Forelimb muscle (tissue), 1 donor: ENCODE results near the gene PIK3C2G. TPM values are rescaled to one million over a fixed set of nuclear protein-coding genes. Genes with fewer than 3 reads are reported as not detected.

Experiments
- DNase-seq: peaks from one replicate; pipeline ENCODE4 v3.0.0-alpha.2; 2013; ENCODE audit warnings: low read depth
- polyA plus RNA-seq: library from polyadenylated mRNA; unstranded; fragments of 120-200 nt; gene quantifications from one replicate; pipeline ENCODE4 v1.2.1, GENCODE V29; 2013; ENCODE audit not compliant: insufficient read length

Gene PIK3C2G
- polyA plus RNA-seq, 1 donor, result 0.08 TPM

- no peak for DNase-seq
These were observed 19.4 kb downstream of the PIK3C2G start for GRCh38 chr12:18280728-18281127.

DNA sequence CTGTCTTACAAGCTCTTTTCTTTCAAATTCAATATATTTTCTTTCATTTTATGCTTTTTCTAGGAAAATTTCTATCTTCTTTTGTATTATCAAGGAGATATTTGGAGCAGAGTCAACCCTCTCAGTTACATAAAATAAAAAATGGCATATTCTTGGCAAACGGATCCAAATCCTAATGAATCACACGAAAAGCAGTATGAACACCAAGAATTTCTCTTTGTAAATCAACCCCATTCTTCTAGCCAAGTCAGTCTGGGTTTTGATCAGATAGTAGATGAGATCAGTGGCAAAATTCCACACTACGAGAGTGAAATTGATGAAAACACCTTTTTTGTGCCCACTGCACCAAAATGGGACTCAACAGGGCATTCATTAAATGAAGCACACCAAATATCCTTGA is 20.6 kb downstream of the PIK3C2G start:
- no peak for DNase-seq

- no peak for DNase-seq
These were observed 22.5 kb downstream of the PIK3C2G start for GRCh38 chr12:18283831-18284230.

- no peak for DNase-seq
These were observed 23.1 kb downstream of the PIK3C2G start for GRCh38 chr12:18284386-18284785.

- no peak for DNase-seq
These were observed 23.8 kb downstream of the PIK3C2G start for GRCh38 chr12:18285161-18285560.

DNA sequence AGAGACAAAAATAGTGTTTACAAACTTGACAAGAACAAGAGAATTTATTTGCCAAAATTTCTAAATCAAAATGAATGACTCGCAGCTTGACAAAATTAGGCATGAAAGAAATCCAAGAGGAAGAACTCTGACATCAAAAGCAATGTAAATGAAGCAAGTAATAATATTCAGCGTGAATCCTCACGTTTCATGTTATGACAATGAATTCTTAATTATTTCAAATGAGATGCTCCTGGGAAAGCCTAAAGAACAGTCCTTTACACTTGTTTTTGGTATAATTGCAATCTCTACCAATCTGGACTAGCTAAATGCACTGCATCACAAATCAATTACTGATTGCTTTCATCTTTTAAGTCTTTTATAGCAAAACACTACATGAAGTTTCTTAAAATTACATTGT is 29.1 kb downstream of the PIK3C2G start:
- no peak for DNase-seq

- DNase-seq, result no peak
These were observed 33.6 kb downstream of the PIK3C2G start for GRCh38 chr12:18294889-18295288.

DNA sequence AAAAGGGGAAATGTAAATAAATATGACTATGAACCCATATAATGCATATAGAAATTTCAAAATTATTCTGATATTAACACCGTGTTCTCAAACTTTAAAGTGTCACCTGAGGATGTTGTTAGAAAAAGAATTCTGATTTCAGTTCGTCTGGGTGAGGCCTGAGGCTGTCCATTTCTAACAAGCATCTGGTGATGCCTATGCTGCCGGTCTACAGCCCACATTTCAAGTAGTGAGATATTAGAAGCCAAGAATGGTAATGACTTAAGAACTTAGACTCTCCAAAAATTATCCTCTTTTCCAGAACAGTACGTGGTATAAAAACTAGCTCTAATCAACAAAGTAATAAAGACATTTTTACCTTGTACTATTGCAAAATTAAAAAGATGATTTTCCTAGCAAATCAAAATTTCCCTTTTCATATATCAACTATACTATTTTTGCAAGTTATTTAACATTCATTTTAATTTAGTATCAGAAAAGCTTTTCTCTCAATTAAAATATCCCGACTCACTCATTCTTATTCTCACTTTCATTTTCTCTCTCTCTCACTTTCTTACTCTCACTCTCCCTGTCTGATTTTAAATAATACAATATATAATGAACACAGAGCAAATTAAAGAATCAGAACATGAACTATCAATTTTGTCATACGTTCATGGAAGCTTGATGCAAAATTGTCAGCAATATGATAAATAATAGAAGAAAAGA is 35.0 kb downstream of the PIK3C2G start:
- DNase-seq, result no peak

GRCh38 chr12:18296909-18297280 is 35.6 kb downstream of the PIK3C2G start:
- DNase-seq, result no peak

DNA sequence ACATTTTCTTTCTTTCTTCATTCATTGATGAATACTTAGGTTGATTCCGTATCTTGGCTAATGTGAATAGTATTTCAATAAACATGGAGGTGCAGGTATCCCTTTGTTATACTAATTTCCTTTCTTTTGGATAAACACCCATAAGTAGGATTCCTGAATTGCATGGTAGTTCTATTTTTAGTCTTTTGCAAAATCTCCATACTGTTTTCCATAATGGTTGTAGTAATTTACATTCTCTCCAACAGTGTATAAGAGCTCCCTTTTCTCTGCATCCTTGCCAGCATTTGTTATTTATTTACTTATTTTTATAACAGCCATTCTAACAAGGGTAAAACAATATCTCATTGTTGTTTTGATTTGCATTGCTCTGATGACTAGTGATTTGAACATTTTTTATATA is 36.6 kb downstream of the PIK3C2G start:
- no peak for DNase-seq

GRCh38 chr12:18302809-18303430 is 41.6 kb downstream of the PIK3C2G start:
- no peak for DNase-seq

DNA sequence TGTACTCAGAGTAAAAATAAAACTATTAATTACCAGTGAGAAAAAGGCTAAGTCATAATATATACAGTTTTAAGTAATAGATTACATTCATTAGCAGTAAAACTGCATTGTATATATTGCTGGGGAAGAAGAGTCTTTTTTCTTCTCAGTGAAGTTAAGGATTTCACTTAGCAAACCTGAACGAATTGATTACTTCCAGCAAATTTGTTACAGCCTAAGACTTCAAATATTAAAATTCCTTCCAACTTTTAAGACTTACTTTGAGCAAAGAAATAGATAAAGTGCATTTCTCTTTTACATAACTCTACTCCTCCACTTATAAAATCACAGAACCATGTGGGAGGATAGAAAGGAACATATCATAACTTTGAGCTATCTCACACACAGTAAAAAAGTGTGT is 43.3 kb downstream of the PIK3C2G start:
- no peak for DNase-seq

DNA sequence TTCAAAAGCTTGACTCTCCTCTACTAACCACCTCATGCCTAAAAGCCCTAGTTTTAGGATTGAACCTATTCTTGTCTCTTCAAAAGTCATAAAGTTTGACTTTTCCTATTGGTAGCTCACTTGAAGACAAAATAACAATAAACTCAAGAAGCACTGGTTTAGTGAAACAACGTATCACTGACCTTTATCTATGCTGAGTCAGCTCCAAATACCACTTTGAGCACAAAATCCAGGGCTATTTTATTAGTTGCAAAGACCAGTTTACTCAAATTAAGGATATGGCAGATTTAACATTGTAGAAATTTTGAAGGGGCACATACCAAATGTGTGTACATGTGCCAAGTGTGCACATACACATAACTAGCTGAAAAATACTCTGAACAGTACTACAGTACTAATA is 45.0 kb downstream of the PIK3C2G start:
- no peak for DNase-seq

- no peak for DNase-seq
These were observed 52.0 kb downstream of the PIK3C2G start for GRCh38 chr12:18313306-18313705.

DNA sequence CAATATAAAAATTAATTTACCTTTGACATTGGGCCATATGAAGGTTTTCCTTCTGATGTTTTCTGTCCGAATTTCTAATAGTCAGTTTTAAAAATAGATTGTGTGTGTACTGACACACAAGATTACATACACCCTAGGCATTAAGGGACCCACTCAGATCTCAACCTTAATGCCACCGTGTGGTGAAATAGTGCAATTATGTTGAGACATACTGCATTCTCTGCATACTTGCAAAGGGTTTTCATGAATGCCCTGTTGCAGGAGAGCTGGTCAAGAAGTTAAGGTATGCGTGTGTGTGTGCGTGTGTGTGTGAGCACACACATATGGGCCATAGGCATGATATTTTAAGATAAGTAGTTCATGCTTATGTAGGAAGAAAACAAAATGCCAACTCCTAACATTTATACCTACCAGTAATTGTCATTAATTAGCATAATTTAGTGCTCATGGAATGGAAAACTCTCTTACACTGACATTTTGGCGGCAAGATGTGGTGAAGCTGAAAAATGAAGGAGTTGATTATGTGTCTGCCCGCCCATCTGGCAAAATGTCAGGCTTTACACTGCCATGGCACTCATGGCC is 58.8 kb downstream of the PIK3C2G start:
- DNase-seq, result no peak

DNA sequence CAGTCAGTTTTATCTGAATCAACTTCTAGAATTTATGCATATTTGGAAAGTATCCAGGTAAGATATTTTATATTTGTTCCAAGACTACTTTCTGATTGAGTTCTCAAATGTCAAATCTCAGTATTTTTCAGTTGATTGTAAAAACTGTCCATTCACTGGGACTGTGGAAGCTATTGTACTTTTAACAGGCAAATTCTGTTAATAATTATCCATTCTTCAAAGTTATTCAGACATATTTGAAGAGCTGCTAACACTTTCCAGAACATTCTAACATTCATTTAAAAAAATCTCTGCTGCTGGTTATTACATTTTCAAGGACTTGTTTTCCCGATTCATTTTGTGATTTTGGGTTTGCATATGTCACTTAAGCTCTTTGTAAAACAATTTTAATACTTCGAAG is 59.7 kb downstream of the PIK3C2G start:
- no peak for DNase-seq

DNA sequence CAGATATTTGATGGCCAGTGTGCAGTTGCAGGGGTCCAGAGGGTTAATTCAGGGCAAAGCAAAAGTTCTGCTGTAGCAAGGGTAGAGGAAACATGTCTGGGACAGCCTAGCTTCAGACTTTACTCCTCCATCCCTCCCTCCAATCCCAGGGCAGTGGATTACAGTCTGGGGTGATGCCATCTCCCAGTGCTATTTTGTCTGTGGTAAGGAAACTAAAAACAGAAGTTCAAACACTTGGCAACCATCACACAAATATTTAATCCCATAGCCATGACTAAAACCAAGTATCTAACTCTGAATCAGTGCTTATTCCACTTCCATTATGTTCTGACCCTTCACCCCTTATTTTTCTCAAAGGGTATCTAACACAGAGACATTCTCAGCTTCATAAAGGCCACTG is 61.8 kb downstream of the PIK3C2G start:
- DNase-seq, result no peak

DNA sequence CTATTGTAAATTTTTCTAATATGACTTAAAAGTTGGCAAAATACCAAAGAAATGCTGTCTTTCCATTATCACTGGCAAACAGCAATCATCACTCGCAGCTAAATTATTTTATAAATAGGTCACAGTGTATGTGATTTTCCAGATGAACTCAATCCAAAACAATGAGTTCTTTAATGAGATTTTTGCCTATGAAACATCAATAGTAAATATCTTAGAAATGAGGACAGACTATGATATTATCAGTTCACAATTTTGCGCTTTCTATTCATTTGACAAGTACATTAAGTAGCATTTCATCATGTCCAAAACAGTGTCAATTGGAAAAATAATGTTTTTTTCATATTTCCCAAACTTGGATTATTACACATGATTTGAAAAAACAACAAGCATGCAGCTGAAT is 65.7 kb downstream of the PIK3C2G start:
- DNase-seq, result no peak

DNA sequence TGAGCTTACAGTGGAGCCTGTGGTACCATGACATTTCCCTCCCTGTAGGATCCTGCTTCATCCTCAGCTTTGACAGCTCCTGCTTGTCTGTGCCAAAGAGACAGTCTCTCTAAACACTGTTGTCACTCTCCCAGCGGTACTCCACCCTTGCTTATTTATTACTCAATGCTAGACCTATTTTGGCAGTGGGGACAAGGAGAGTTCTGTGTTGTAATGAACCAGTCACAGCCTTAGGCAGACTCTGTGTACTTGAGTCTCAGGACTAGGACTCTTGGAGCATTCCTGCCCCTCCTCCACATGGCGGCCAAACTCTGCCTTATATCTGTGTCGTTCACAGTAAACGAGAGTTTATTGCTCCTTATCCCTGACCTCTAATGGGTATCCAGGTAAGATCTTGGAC is 70.9 kb downstream of the PIK3C2G start:
- no peak for DNase-seq

DNA sequence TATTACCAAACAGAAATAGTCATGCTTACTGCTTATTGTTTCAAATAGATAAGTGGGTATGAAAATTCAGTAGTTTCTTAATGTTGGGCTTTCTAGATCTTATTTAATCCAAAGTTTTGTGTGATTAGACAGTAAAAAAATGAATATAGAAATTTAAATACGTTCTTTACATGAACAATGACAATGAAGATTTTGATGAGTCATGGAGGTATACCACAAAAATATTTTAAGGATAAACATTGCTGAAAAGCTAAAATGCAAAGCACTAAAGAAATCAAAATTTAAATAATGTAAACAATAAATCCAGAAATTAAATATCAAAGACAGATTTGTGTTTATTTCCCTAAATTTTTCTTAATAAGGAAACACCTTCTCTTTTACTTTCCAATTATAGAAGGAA is 78.3 kb downstream of the PIK3C2G start:
- no peak for DNase-seq

DNA sequence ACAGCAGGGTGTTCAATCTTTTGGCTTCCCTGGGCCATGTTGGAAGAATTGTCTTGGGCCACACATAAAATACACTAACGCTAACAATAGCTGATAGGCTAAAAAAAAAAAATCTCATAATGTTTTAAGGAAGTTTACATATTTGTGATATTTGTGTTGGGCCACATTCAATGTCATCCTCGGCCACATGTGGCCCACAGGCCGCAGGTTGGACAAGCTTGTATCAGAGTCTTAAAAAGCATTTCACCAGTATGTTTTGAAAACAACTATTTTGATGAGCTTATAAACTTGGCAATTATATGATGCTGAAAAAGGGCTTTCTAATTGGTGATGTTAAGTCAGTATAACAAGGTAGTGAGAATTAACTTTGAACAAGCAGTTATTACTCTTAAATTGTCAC is 78.9 kb downstream of the PIK3C2G start:
- no peak for DNase-seq

DNA sequence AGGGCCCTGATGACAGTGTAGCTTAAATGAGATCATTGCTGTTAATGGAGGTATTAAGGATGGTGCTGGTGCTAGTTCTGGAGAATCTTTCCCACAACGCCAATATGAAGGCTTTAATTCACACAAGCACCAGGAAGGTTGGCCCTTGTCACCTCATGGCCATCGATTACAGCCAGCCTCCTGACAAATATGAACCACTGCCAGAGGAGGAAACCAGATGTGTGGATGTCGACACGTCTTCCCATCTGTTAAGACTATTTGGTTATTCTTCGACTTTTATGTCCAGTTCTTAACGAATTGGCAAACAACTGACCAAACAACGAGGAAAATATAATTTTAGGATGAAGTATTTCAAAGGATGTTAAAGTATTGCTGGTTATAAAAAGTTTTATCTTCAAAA is 79.5 kb downstream of the PIK3C2G start:
- no peak for DNase-seq

DNA sequence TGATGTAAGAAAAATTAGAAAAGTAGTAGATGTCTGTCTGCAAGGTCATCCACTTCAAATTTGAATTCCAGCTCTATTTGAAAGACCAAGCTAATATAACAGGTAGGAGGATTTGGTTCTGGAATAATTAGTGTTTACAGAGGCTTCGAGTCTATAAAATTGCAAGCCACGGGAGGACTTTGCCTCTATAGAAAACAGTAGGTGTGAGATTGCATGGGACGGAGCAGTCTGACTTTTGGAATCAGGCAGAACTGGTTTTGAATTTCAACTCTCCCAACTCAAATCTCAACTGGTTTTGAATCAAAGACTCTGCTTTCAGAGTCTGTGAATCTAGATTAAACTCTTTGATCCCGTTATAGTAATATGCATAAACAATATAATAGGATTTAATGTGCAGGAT is 82.4 kb downstream of the PIK3C2G start:
- no peak for DNase-seq
